OCI-LY3 (cell line): ENCODE measurements around the gene ACTA2.

Source experiments
- CTCF ChIP-seq: fragments of 200-600, 300-600 bp; sonication (generic); IDR thresholded peaks from 2 replicates; pipeline ENCODE4 v1.5.1; 2014; ENCODE audit warnings: antibody characterized with exemption, low read length, low read depth
- EZH2phosphoT487 ChIP-seq: fragments of 200-600 bp; shearing (Covaris generic); IDR thresholded peaks from 2 replicates; pipeline ENCODE4 v1.6.1; 2018; ENCODE audit warnings: antibody characterized with exemption, mixed run types, low read depth

GRCh38 chr10:88886557-88886956 is 66.0 kb downstream of the ACTA2 start:
- TF ChIP-seq EZH2phosphoT487 (no peak), CTCF (no peak)
